HepG2 (cell line): ENCODE results near the gene PLXNA4. TPM values are rescaled to one million over a fixed set of nuclear protein-coding genes. Genes with fewer than 3 reads are reported as not detected.

ENCODE experiments used
- ARID2 ChIP-seq: sonication (generic); formaldehyde crosslinking; IDR thresholded peaks from 2 replicates; pipeline ENCODE4 v1.8.1; 2022; ENCODE audit warnings: mild to moderate bottlenecking, missing genetic modification reagents, borderline replicate concordance
- ARNT ChIP-seq: fragments of 450-650 bp; IDR thresholded peaks from 2 replicates; pipeline ENCODE4 v1.6.1; 2017
- ATAD3A ChIP-seq: sonication (generic); formaldehyde crosslinking; IDR thresholded peaks from 2 replicates; pipeline ENCODE4 v1.4.0; 2020; ENCODE audit warnings: missing genetic modification reagents
- GFI1 ChIP-seq: sonication (generic); formaldehyde crosslinking; IDR thresholded peaks from 2 replicates; pipeline ENCODE4 v1.5.0; 2020; ENCODE audit warnings: missing genetic modification reagents, mild to moderate bottlenecking, borderline replicate concordance
- HNRNPL ChIP-seq: fragments of 200-400 bp; formaldehyde crosslinking; IDR thresholded peaks from 2 replicates; pipeline ENCODE4 v1.6.1; 2017; ENCODE audit warnings: mild to moderate bottlenecking, low read depth, low read length
- HOXD1 ChIP-seq: sonication (generic); formaldehyde crosslinking; IDR thresholded peaks from 2 replicates; pipeline ENCODE4 v1.5.0; 2020; ENCODE audit warnings: missing genetic modification reagents
- MAZ ChIP-seq, 2 experiments: sonication (generic) in 1 of 2; formaldehyde crosslinking in 1 of 2; IDR thresholded peaks; 2 replicates each; pipeline versions ENCODE4 v1.5.0 to v1.6.1; 2012 to 2020; ENCODE audit warnings: low read depth in 2 of 2, mild to moderate bottlenecking in 2 of 2, borderline replicate concordance in 1 of 2, improper control_type of control experiment in 1 of 2, low read length in 1 of 2, missing genetic modification reagents in 1 of 2, moderate library complexity in 1 of 2
- MXI1 ChIP-seq: IDR thresholded peaks from 3 replicates; pipeline ENCODE4 v1.6.1; 2012; ENCODE audit warnings: low read depth, low read length, inconsistent platforms, borderline replicate concordance
- ZMAT3 ChIP-seq: sonication (generic); formaldehyde crosslinking; conservative IDR thresholded peaks from 2 replicates; pipeline ENCODE4 v1.7.0; 2021; ENCODE audit warnings: missing genetic modification reagents
- ZNF558 ChIP-seq: sonication (generic); formaldehyde crosslinking; IDR thresholded peaks from 2 replicates; pipeline ENCODE4 v1.9.0; 2022; ENCODE audit warnings: mild to moderate bottlenecking, missing genetic modification reagents, borderline replicate concordance
- ZNF788 ChIP-seq: sonication (generic); formaldehyde crosslinking; IDR thresholded peaks from 2 replicates; pipeline ENCODE4 v1.5.0; 2020; ENCODE audit warnings: mild to moderate bottlenecking, missing genetic modification reagents, borderline replicate concordance
- ZNF839 ChIP-seq: sonication (generic); formaldehyde crosslinking; IDR thresholded peaks from 2 replicates; pipeline ENCODE4 v1.4.0; 2020; ENCODE audit warnings: missing genetic modification reagents, mild to moderate bottlenecking, borderline replicate concordance
- polyA plus RNA-seq, 8 experiments: library from polyadenylated mRNA; depleted of rRNA in 3 of 8; stranded (reverse) in 7 of 8; unstranded in 1 of 8; fragments of >200 nt; fragmentation: Illumina TruSeq in 4 of 8; extraction: Trizol in 4 of 8; gene quantifications; 2 replicates each; pipeline versions ENCODE4 v1.2.1 to v1.2.3, GENCODE V29; 2011 to 2016; ENCODE audit warnings: low read depth in 4 of 8, missing spikeins in 1 of 8, mixed read lengths in 1 of 8; ENCODE audit not compliant: insufficient read depth in 1 of 8
- total RNA-seq, 5 experiments: library from RNA; depleted of rRNA; stranded (reverse); fragments of >200 nt; fragmentation: Illumina TruSeq; extraction: Trizol; gene quantifications; 2 replicates each; pipeline ENCODE4 v1.2.3, GENCODE V29; 2016; ENCODE audit warnings: low read depth in 1 of 5
- TF ChIP-seq, protein P1 (sequence below): sonication (generic); formaldehyde crosslinking; IDR thresholded peaks from 2 replicates; pipeline ENCODE4 v1.4.0; 2020; ENCODE audit warnings: mild to moderate bottlenecking, missing genetic modification reagents
- TF ChIP-seq, protein P2 (sequence below): sonication (generic); formaldehyde crosslinking; IDR thresholded peaks from 2 replicates; pipeline ENCODE4 v1.5.1; 2020; ENCODE audit warnings: mild to moderate bottlenecking, missing genetic modification reagents
- TF ChIP-seq, protein P3 (sequence below): fragments of 450-650 bp; IDR thresholded peaks from 2 replicates; pipeline ENCODE4 v1.6.1; 2016

Gene PLXNA4
- total and polyA plus RNA-seq, 2 of the 13 experiments (the other 11 are each of a cell fraction or from before 2014, with no cell fraction given), result 0.01 to 0.04 TPM

DNA sequence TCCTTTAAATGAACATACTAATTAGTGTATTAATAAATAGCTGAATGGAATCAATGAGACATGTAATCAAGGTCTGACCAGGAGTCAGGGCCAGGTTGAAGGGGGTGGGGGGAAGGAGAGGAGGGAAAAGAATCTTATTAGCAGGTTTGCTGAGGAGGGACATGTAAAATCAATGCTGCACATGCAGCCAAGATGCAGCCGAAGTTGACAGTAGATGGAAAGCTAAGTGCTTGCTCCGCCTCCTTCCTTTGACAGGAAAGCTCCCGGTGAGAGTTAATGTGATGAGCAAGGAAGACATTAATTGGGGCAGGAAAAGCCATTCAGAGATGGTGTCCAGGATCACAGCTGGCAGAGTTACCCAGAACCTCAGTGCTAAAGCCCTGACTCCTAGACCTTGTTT is 24.4 kb downstream of the PLXNA4 start (continued):
- no peak for TF ChIP-seq ARID2
- TF ChIP-seq HNRNPL, result no peak
- TF ChIP-seq, protein P1, sequence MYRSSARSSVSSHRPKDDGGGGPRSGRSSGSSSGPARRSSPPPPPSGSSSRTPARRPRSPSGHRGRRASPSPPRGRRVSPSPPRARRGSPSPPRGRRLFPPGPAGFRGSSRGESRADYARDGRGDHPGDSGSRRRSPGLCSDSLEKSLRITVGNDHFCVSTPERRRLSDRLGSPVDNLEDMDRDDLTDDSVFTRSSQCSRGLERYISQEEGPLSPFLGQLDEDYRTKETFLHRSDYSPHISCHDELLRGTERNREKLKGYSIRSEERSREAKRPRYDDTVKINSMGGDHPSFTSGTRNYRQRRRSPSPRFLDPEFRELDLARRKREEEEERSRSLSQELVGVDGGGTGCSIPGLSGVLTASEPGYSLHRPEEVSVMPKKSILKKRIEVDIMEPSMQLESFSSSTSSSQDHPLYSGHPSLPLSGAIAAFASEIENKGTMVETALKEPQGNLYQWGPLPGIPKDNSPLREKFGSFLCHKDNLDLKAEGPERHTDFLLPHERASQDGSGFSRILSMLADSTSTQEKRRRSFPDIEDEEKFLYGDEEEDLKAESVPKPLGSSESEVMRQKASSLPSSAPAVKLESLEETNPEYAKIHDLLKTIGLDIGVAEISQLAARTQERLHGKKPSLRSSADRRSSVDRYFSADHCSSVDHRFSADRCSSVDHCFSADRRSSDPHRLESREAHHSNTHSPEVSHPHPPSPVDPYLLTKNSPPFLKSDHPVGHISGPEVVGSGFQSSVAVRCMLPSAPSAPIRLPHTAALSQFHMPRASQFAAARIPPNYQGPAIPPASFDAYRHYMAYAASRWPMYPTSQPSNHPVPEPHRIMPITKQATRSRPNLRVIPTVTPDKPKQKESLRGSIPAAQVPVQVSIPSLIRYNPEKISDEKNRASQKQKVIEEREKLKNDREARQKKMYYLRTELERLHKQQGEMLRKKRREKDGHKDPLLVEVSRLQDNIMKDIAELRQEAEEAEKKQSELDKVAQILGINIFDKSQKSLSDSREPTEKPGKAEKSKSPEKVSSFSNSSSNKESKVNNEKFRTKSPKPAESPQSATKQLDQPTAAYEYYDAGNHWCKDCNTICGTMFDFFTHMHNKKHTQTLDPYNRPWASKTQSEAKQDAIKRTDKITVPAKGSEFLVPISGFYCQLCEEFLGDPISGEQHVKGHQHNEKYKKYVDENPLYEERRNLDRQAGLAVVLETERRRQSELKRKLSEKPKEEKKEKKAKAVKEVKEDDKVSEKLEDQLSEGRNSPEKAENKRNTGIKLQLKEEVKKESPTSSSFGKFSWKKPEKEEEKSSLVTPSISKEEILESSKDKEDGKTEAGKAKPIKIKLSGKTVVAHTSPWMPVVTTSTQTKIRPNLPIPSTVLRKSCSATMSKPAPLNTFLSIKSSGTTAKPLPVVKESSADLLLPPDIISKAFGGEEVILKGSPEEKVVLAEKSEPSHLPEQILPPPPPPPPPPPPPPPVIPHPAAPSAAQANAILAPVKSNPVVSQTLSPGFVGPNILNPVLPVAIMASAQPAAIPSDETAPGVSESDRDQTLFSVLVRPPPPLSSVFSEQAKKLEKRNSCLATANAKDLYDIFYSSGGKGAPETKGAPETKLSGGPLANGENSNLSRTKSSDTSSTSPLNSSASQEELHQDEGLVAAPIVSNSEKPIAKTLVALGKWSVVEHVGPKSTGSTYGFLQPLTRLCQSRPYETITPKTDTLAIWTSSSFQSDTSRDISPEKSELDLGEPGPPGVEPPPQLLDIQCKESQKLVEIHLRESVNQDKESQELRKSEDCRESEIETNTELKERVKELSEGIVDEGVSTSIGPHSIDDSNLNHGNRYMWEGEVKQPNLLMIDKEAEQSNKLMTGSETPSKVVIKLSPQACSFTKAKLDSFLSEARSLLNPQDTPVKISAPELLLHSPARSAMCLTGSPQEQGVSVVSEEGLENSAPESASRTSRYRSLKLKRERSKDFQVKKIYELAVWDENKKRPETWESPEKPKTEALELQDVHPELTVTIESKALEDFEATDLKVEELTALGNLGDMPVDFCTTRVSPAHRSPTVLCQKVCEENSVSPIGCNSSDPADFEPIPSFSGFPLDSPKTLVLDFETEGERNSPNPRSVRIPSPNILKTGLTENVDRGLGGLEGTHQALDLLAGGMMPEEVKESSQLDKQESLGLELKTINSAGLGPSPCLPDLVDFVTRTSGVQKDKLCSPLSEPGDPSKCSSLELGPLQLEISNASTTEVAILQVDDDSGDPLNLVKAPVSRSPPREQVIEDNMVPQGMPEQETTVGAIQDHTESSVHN (CRISPR knock-in tag), result no peak
- TF ChIP-seq, protein P2, sequence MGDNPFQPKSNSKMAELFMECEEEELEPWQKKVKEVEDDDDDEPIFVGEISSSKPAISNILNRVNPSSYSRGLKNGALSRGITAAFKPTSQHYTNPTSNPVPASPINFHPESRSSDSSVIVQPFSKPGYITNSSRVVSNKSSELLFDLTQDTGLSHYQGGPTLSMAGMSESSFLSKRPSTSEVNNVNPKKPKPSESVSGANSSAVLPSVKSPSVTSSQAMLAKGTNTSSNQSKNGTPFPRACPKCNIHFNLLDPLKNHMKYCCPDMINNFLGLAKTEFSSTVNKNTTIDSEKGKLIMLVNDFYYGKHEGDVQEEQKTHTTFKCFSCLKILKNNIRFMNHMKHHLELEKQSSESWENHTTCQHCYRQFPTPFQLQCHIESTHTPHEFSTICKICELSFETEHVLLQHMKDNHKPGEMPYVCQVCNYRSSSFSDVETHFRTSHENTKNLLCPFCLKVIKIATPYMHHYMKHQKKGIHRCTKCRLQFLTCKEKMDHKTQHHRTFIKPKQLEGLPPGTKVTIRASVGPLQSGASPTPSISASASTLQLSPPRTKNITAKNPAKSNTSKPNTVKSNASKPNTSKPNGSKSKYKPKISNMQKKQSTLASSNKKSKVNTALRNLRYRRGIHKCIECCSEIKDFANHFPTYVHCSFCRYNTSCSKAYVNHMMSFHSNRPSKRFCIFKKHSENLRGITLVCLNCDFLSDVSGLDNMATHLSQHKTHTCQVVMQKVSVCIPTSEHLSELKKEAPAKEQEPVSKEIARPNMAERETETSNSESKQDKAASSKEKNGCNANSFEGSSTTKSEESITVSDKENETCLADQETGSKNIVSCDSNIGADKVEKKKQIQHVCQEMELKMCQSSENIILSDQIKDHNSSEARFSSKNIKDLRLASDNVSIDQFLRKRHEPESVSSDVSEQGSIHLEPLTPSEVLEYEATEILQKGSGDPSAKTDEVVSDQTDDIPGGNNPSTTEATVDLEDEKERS, result no peak
- no peak for TF ChIP-seq ZNF788 (CRISPR knock-in tag)
- TF ChIP-seq ATAD3A (CRISPR knock-in tag), result no peak
- no peak for TF ChIP-seq ZNF558 (CRISPR knock-in tag)
- TF ChIP-seq ZNF839 (CRISPR knock-in tag), result no peak
- TF ChIP-seq, protein P3, sequence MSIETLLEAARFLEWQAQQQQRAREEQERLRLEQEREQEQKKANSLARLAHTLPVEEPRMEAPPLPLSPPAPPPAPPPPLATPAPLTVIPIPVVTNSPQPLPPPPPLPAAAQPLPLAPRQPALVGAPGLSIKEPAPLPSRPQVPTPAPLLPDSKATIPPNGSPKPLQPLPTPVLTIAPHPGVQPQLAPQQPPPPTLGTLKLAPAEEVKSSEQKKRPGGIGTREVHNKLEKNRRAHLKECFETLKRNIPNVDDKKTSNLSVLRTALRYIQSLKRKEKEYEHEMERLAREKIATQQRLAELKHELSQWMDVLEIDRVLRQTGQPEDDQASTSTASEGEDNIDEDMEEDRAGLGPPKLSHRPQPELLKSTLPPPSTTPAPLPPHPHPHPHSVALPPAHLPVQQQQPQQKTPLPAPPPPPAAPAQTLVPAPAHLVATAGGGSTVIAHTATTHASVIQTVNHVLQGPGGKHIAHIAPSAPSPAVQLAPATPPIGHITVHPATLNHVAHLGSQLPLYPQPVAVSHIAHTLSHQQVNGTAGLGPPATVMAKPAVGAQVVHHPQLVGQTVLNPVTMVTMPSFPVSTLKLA, result no peak
- no peak for TF ChIP-seq ZMAT3 (CRISPR knock-in tag)
- TF ChIP-seq HOXD1 (CRISPR knock-in tag), result no peak
- TF ChIP-seq ARNT, result no peak
- no peak for TF ChIP-seq GFI1
- no peak for TF ChIP-seq MAZ (IDR thresholded peaks at IDR 0.05; ENCODE audit: borderline replicate concordance, low read depth, low read length)
- TF ChIP-seq MAZ (CRISPR knock-in tag; IDR thresholded peaks at IDR 0.05; ENCODE audit: low read depth), result no peak
- no peak for TF ChIP-seq MXI1
